ENCODE data around the gene RCN1. TPM values are rescaled to one million over a fixed set of nuclear protein-coding genes. Genes with fewer than 3 reads are reported as not detected.
"Not testable (repeated sequence)": the region's sequence is repeated elsewhere in the genome, so short reads cannot be mapped to it uniquely, and the experiment has no call there.

RCN1 gene
- total RNA-seq, 6 experiments from 2014 or later: 30.7 to 52.4 (median 37.7) TPM

DNA sequence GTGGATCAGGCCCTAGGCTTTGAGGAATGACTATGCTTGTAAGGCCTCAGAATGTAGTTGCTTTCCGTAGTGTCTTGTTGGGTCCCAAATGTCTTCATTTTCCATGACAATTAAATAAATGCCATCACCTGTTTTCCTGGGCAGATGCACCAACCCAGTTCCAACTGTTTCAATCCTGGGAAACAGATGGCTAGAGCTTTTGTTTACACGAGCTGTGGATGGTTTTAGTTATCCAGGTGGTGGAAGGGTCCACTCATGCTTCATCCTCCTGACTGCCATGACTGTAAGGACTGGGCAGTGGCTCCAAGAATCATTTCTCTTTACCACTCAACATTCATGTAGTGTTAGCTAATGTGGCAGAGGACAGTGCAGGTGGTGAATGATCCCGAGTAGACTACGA lies 8.6 kb downstream of the RCN1 start:
- Histone ChIP-seq H3K36me3 (peaks cover 0 to 11% (median 5%) of the 10 kb centered on the region in 4 donors), H3K9me3 (no peaks in the 10 kb centered on the region), H3K4me3 (no peak overlapping the region), H3K4me1 (peaks cover 0 to 14% (median 0%) of the 10 kb centered on the region in 4 donors), H3K27ac (no peak overlapping the region), H3K27me3 (no peaks in the 10 kb centered on the region)
- intact Hi-C loops (cut with DNase I): no loop called here
- ATAC-seq (no peak), DNase-seq (no peak)
- 78% methylated on average over 4 of the region's 4 CpGs for WGBS (ENCODE audit: insufficient coverage, low coverage, low lambda C conversion rate, missing lambda C conversion rate)
- TF ChIP-seq, protein P1, sequence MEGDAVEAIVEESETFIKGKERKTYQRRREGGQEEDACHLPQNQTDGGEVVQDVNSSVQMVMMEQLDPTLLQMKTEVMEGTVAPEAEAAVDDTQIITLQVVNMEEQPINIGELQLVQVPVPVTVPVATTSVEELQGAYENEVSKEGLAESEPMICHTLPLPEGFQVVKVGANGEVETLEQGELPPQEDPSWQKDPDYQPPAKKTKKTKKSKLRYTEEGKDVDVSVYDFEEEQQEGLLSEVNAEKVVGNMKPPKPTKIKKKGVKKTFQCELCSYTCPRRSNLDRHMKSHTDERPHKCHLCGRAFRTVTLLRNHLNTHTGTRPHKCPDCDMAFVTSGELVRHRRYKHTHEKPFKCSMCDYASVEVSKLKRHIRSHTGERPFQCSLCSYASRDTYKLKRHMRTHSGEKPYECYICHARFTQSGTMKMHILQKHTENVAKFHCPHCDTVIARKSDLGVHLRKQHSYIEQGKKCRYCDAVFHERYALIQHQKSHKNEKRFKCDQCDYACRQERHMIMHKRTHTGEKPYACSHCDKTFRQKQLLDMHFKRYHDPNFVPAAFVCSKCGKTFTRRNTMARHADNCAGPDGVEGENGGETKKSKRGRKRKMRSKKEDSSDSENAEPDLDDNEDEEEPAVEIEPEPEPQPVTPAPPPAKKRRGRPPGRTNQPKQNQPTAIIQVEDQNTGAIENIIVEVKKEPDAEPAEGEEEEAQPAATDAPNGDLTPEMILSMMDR (IDR thresholded peaks at IDR 0.05): no peak
- TF ChIP-seq POLR2A (IDR thresholded peaks at IDR 0.05): no peak

DNA sequence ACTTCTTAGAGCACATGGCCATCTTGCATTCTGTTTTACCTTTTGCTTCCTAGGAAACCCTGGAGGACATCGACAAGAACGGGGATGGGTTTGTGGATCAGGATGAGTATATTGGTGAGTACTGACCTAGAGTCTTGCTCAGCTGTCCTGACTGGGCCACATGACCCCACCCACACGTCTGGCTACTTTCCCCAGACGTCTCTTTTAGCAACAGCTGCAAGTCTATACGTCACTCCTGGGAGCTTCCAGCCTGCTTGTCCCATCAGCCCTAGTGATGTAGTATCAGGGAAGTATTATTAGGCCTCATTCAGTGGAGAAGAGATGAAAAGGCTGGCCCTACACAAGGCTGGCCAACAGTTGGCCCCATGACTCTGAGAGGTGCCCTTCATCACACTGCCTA lies 9.6 kb downstream of the RCN1 start:
- H3K4me1 ChIP-seq: peaks cover 0 to 14% (median 0%) of the 10 kb centered on the region in 4 donors
- no peak for DNase-seq
- intact Hi-C loops (cut with DNase I): no loop called here
- WGBS (ENCODE audit: insufficient coverage, low coverage, low lambda C conversion rate, missing lambda C conversion rate): 48% methylated on average over 4 of the region's 5 CpGs
- no peak overlapping the region for H3K27ac ChIP-seq
- peaks cover 0 to 11% (median 5%) of the 10 kb centered on the region in 4 donors for H3K36me3 ChIP-seq
- ATAC-seq: no peak
- H3K27me3 ChIP-seq: no peaks in the 10 kb centered on the region
- H3K4me3 ChIP-seq: no peak overlapping the region
- H3K9me3 ChIP-seq: no peaks in the 10 kb centered on the region
- TF ChIP-seq, protein P1 (IDR thresholded peaks at IDR 0.05): no peak
- TF ChIP-seq POLR2A (IDR thresholded peaks at IDR 0.05): no peak

- no peak for ATAC-seq
- Histone ChIP-seq H3K4me1 (peaks cover 0 to 14% (median 0%) of the 10 kb centered on the region in 4 donors), H3K4me3 (no peak overlapping the region), H3K27ac (no peak overlapping the region), H3K27me3 (no peaks in the 10 kb centered on the region), H3K36me3 (peaks cover 0 to 11% (median 5%) of the 10 kb centered on the region in 4 donors), H3K9me3 (no peaks in the 10 kb centered on the region)
- WGBS (ENCODE audit: insufficient coverage, low coverage, low lambda C conversion rate, missing lambda C conversion rate): 91% methylated on average over 10 of the region's 11 CpGs
- no peak for DNase-seq
- TF ChIP-seq POLR2A (IDR thresholded peaks at IDR 0.05): no peak
- TF ChIP-seq, protein P1 (IDR thresholded peaks at IDR 0.05): no peak
- intact Hi-C loops (cut with DNase I): no loop called here
These were observed 10.9 kb downstream of the RCN1 start for GRCh38 chr11:32101791-32102190.

DNA sequence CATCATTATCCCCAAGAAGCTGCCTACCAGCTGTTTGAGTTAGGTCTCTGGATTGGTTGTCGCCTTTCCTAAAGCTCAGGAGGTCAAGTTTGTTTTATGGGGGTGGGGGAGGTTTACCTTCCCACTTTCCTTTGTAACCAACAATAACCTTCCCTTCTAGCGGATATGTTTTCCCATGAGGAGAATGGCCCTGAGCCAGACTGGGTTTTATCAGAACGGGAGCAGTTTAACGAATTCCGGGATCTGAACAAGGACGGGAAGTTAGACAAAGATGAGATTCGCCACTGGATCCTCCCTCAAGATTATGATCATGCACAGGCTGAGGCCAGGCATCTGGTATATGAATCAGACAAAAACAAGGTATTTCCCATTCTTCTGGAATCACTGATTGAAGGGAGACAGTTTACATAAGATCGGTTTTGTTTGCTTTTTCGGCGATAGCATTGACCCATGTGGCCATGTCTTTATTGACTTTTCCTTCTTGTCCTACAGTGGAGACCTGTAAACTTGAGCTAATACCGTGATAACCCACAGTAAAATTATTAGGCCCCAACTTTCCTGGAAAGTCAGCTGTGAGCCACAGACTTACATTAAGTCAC lies 12.3 kb downstream of the RCN1 start:
- H3K9me3 ChIP-seq; H3K27me3 ChIP-seq; DNase-seq; H3K4me3 ChIP-seq; intact Hi-C loops (cut with DNase I): not testable (repeated sequence)
- Histone ChIP-seq H3K27ac (peak overlapping the region in 1 of 3 donors; percentile 8), H3K4me1 (peaks cover 0 to 14% (median 0%) of the 10 kb centered on the region in 4 donors), H3K36me3 (peaks cover 0 to 11% (median 5%) of the 10 kb centered on the region in 4 donors)
- peak; percentile 81 to 92 (median 86) for ATAC-seq
- 30% methylated on average over 7 of the region's 11 CpGs for WGBS (ENCODE audit: insufficient coverage, low coverage, low lambda C conversion rate, missing lambda C conversion rate)

DNA sequence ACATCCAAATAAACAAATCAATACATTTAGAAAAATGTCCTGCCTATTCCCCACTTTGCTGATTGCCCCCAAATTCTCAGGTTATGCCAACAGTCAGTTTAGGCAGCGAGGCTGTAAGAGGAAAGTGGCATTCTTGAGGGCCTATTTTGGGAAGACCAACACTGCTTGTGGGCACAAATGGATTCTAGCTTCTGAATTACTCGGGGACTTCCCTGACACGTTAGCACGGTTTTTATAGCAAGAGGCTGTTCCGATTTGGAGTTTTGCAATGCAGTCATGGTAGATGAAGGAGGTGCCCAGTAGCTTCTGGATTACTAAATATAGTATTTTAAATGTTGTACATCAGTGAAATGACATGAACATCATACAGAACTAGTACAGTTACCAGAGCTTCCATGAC lies 13.1 kb downstream of the RCN1 start:
- intact Hi-C loops (cut with DNase I): no loop called here
- no peak for ATAC-seq
- Histone ChIP-seq H3K4me1 (peaks cover 0 to 14% (median 0%) of the 10 kb centered on the region in 4 donors), H3K4me3 (no peak overlapping the region), H3K27ac (peak overlapping the region in 1 of 3 donors; percentile 8), H3K36me3 (peaks cover 0 to 11% (median 4%) of the 10 kb centered on the region in 4 donors), H3K9me3 (no peaks in the 10 kb centered on the region), H3K27me3 (no peaks in the 10 kb centered on the region)
- WGBS (ENCODE audit: insufficient coverage, low coverage, low lambda C conversion rate, missing lambda C conversion rate): 79% methylated on average over 4 of the region's 5 CpGs
- TF ChIP-seq, protein P1 (IDR thresholded peaks at IDR 0.05): no peak
- TF ChIP-seq POLR2A (IDR thresholded peaks at IDR 0.05): no peak
- DNase-seq: no peak

Data from right lobe of liver (tissue), 6 donors.